Fibroblast of the aortic adventitia (primary cell): ENCODE results near the gene ANXA10. TPM values are rescaled to one million over a fixed set of nuclear protein-coding genes. Genes with fewer than 3 reads are reported as not detected.

Source experiments
- DNase-seq: peaks from one replicate; pipeline ENCODE4 v3.0.0-alpha.2; 2010; ENCODE audit warnings: low read depth
- H3K4me3 ChIP-seq: 2 replicates; pipeline ENCODE4 v1.5.1; 2011; ENCODE audit warnings: low read depth, mild to moderate bottlenecking, control low read depth, low read length, moderate library complexity
- CTCF ChIP-seq: IDR thresholded peaks from 2 replicates; pipeline ENCODE4 v1.5.1; 2011; ENCODE audit warnings: mild to moderate bottlenecking, low read length, control low read depth, inconsistent platforms; ENCODE audit not compliant: insufficient read depth
- total RNA-seq: library from RNA; depleted of rRNA; stranded (reverse); fragments of >200 nt; gene quantifications from 2 replicates; pipeline ENCODE4 v1.2.3, GENCODE V29; 2012; ENCODE audit warnings: low replicate concordance

ANXA10 gene
- total RNA-seq, 1 donor = 83.5 TPM

GRCh38 chr4:168167714-168168284, 75.5 kb downstream of the ANXA10 start:
- DNase-seq = peak; percentile 42
- no peak for TF ChIP-seq CTCF
- H3K4me3 ChIP-seq = no peak overlapping the region

- no peak for DNase-seq
- TF ChIP-seq CTCF = no peak
- H3K4me3 ChIP-seq = no peak overlapping the region
These were observed 82.0 kb downstream of the ANXA10 start for GRCh38 chr4:168174308-168174707.

- DNase-seq = no peak
- no peak for TF ChIP-seq CTCF
These were observed 85.3 kb downstream of the ANXA10 start for GRCh38 chr4:168177546-168178149.

GRCh38 chr4:168183717-168184571, 91.6 kb downstream of the ANXA10 start:
- peak; percentile 68 for DNase-seq
- peak; percentile 72 for TF ChIP-seq CTCF

More at GRCh38 chr4:168177546-168178149, 85.3 kb downstream of the ANXA10 start:
- H3K4me3 ChIP-seq = no peak overlapping the region

GRCh38 chr4:168188754-168189153, 96.4 kb downstream of the ANXA10 start:
- H3K4me3 ChIP-seq = no peak overlapping the region
- no peak for DNase-seq
- no peak for TF ChIP-seq CTCF

More at GRCh38 chr4:168183717-168184571, 91.6 kb downstream of the ANXA10 start:
- no peak overlapping the region for H3K4me3 ChIP-seq

- no peak for TF ChIP-seq CTCF
- DNase-seq = peak; percentile 53
- H3K4me3 ChIP-seq = no peak overlapping the region
These were observed 105.6 kb downstream of the ANXA10 start for GRCh38 chr4:168197926-168198325.
